Measurements from ENCODE around the gene HACD4. TPM values are rescaled to one million over a fixed set of nuclear protein-coding genes. Genes with fewer than 3 reads are reported as not detected.

Gene HACD4
- total RNA-seq, 2 experiments from 2014 or later = 2.7 to 3.0 TPM

- intact Hi-C loops (cut with DNase I, micrococcal nuclease) = no loop called here
- ATAC-seq (no peak), DNase-seq (no peak)
- Mint-ChIP-seq H3K36me3 (ENCODE audit: low read depth) (peaks cover 33% of the 10 kb centered on the region), H3K27me3 (no peaks in the 10 kb centered on the region), H3K4me3 (no peak overlapping the region), H3K27ac (no peak overlapping the region), H3K9me3 (ENCODE audit: low read depth) (peaks cover 1% of the 10 kb centered on the region), H3K4me1 (no peaks in the 10 kb centered on the region)
- ChIA-PET POLR2A (interaction anchor here (0.5 kb wide), 1 partner anchor 227 kb away, joined by 3 read pairs; no protein-coding TSS in a partner anchor), CTCF (interaction anchor here (1.1 kb wide), 1 partner anchor 94 kb away, joined by 3 read pairs; no protein-coding TSS in a partner anchor)
Observed at GRCh38 chr9:21016701-21017491, 14.5 kb downstream of the HACD4 start.

GRCh38 chr9:21015995-21016394 is 15.4 kb downstream of the HACD4 start:
- intact Hi-C loops (cut with DNase I, micrococcal nuclease) = no loop called here
- DNase-seq (no peak), ATAC-seq (no peak)
- POLR2A ChIA-PET = interaction anchor here (0.5 kb wide), 1 partner anchor 226 kb away, joined by 3 read pairs; no protein-coding TSS in a partner anchor
- H3K4me1 Mint-ChIP-seq = no peaks in the 10 kb centered on the region
- CTCF ChIA-PET = interaction anchor here (0.9 kb wide), 1 partner anchor 91 kb away, joined by 3 read pairs; no protein-coding TSS in a partner anchor
- no peak overlapping the region for H3K27ac Mint-ChIP-seq
- no peaks in the 10 kb centered on the region for H3K9me3 Mint-ChIP-seq (ENCODE audit: low read depth)
- peaks cover 26% of the 10 kb centered on the region for H3K36me3 Mint-ChIP-seq (ENCODE audit: low read depth)
- no peaks in the 10 kb centered on the region for H3K27me3 Mint-ChIP-seq
- H3K4me3 Mint-ChIP-seq = no peak overlapping the region

- CTCF ChIA-PET = interaction anchor here (0.9 kb wide), 1 partner anchor 92 kb away, joined by 3 read pairs; no protein-coding TSS in a partner anchor
- H3K9me3 Mint-ChIP-seq (ENCODE audit: low read depth) = no peaks in the 10 kb centered on the region
- no peaks in the 10 kb centered on the region for H3K27me3 Mint-ChIP-seq
- intact Hi-C loops (cut with DNase I, micrococcal nuclease) = no loop called here
- no peak overlapping the region for H3K4me3 Mint-ChIP-seq
- no peak for ATAC-seq
- H3K36me3 Mint-ChIP-seq (ENCODE audit: low read depth) = peaks cover 27% of the 10 kb centered on the region
- no peak for DNase-seq
- POLR2A ChIA-PET = no interaction called here
- H3K27ac Mint-ChIP-seq = no peak overlapping the region
- no peaks in the 10 kb centered on the region for H3K4me1 Mint-ChIP-seq
Observed at GRCh38 chr9:21015129-21015815, 16.2 kb downstream of the HACD4 start.

GRCh38 chr9:21002040-21002439 is 29.4 kb downstream of the HACD4 start:
- H3K4me1 Mint-ChIP-seq = peaks cover 31% of the 10 kb centered on the region
- CTCF ChIA-PET = interaction anchor here (0.8 to 1.1 kb wide), 3 partner anchors 12 to 120 kb away, joined by 3 to 5 read pairs (median 3); no protein-coding TSS in a partner anchor

GRCh38 chr9:21001581-21001980 is 29.9 kb downstream of the HACD4 start:
- Mint-ChIP-seq H3K4me3 (no peak overlapping the region), H3K36me3 (ENCODE audit: low read depth) (peaks cover 52% of the 10 kb centered on the region), H3K4me1 (peaks cover 35% of the 10 kb centered on the region), H3K27ac (peak overlapping the region; percentile 10), H3K27me3 (no peaks in the 10 kb centered on the region), H3K9me3 (ENCODE audit: low read depth) (peaks cover 13% of the 10 kb centered on the region)
- CTCF ChIA-PET = interaction anchor here (0.8 to 1.1 kb wide), 3 partner anchors 11 to 119 kb away, joined by 3 to 5 read pairs (median 3); no protein-coding TSS in a partner anchor
- intact Hi-C loops (cut with DNase I, micrococcal nuclease) = loop anchor here in 1 of 2 experiments (2.0 kb wide), 1 partner anchor 29 kb away; the partner anchor contains the start of gene HACD4
- POLR2A ChIA-PET = no interaction called here
- DNase-seq = no peak
- ATAC-seq = peak; percentile 44

More at GRCh38 chr9:21002040-21002439, 29.4 kb downstream of the HACD4 start:
- Mint-ChIP-seq H3K27ac (peak overlapping the region; percentile 10), H3K36me3 (ENCODE audit: low read depth) (peaks cover 52% of the 10 kb centered on the region), H3K9me3 (ENCODE audit: low read depth) (peaks cover 13% of the 10 kb centered on the region), H3K27me3 (no peaks in the 10 kb centered on the region), H3K4me3 (no peak overlapping the region)
- intact Hi-C loops (cut with DNase I, micrococcal nuclease) = no loop called here
- ATAC-seq (no peak), DNase-seq (no peak)
- POLR2A ChIA-PET = no interaction called here

- POLR2A ChIA-PET = no interaction called here
- Mint-ChIP-seq H3K4me3 (no peak overlapping the region), H3K27me3 (no peaks in the 10 kb centered on the region), H3K4me1 (peaks cover 40% of the 10 kb centered on the region), H3K36me3 (ENCODE audit: low read depth) (peaks cover 52% of the 10 kb centered on the region), H3K9me3 (ENCODE audit: low read depth) (peaks cover 11% of the 10 kb centered on the region), H3K27ac (no peak overlapping the region)
- CTCF ChIA-PET = no interaction called here
- ATAC-seq (peak; percentile 82), DNase-seq (no peak)
- intact Hi-C loops (cut with DNase I, micrococcal nuclease) = no loop called here
Observed at GRCh38 chr9:20997503-20998076, 33.9 kb downstream of the HACD4 start.

GRCh38 chr9:20996809-20997208 is 34.6 kb downstream of the HACD4 start:
- ChIA-PET POLR2A (no interaction called here), CTCF (interaction anchor here (1.1 kb wide), 1 partner anchor 114 kb away, joined by 3 read pairs; no protein-coding TSS in a partner anchor)
- Mint-ChIP-seq H3K27me3 (no peaks in the 10 kb centered on the region), H3K27ac (no peak overlapping the region), H3K4me1 (peaks cover 34% of the 10 kb centered on the region), H3K4me3 (no peak overlapping the region), H3K9me3 (ENCODE audit: low read depth) (peaks cover 7% of the 10 kb centered on the region), H3K36me3 (ENCODE audit: low read depth) (peaks cover 50% of the 10 kb centered on the region)
- no peak for ATAC-seq
- no peak for DNase-seq
- intact Hi-C loops (cut with DNase I, micrococcal nuclease) = no loop called here

- Mint-ChIP-seq H3K27me3 (no peaks in the 10 kb centered on the region), H3K4me3 (no peak overlapping the region), H3K9me3 (ENCODE audit: low read depth) (peaks cover 3% of the 10 kb centered on the region), H3K36me3 (ENCODE audit: low read depth) (peaks cover 46% of the 10 kb centered on the region), H3K27ac (no peak overlapping the region), H3K4me1 (peaks cover 23% of the 10 kb centered on the region)
- CTCF ChIA-PET = interaction anchor here (0.9 kb wide), 1 partner anchor 36 kb away, joined by 4 read pairs; no protein-coding TSS in a partner anchor
- intact Hi-C loops (cut with DNase I, micrococcal nuclease) = no loop called here
- POLR2A ChIA-PET = no interaction called here
- no peak for ATAC-seq
- no peak for DNase-seq
Observed at GRCh38 chr9:20995616-20996015, 35.8 kb downstream of the HACD4 start.

- peaks cover 20% of the 10 kb centered on the region for H3K4me1 Mint-ChIP-seq
- POLR2A ChIA-PET = no interaction called here
Observed at GRCh38 chr9:20994486-20994885, 37.0 kb downstream of the HACD4 start.

GRCh38 chr9:20990867-20991266 is 40.6 kb downstream of the HACD4 start:
- H3K4me1 Mint-ChIP-seq = no peaks in the 10 kb centered on the region
- ATAC-seq (no peak), DNase-seq (no peak)
- ChIA-PET POLR2A (no interaction called here), CTCF (interaction anchor here (0.7 kb wide), 1 partner anchor 11 kb away, joined by 3 read pairs; no protein-coding TSS in a partner anchor)
- H3K9me3 Mint-ChIP-seq (ENCODE audit: low read depth) = no peaks in the 10 kb centered on the region
- no peak overlapping the region for H3K27ac Mint-ChIP-seq
- intact Hi-C loops (cut with DNase I, micrococcal nuclease) = no loop called here
- peaks cover 58% of the 10 kb centered on the region for H3K36me3 Mint-ChIP-seq (ENCODE audit: low read depth)
- H3K27me3 Mint-ChIP-seq = no peaks in the 10 kb centered on the region
- H3K4me3 Mint-ChIP-seq = no peak overlapping the region

More at GRCh38 chr9:20994486-20994885, 37.0 kb downstream of the HACD4 start:
- Mint-ChIP-seq H3K27me3 (no peaks in the 10 kb centered on the region), H3K9me3 (ENCODE audit: low read depth) (no peaks in the 10 kb centered on the region), H3K27ac (no peak overlapping the region), H3K36me3 (ENCODE audit: low read depth) (peaks cover 49% of the 10 kb centered on the region), H3K4me3 (no peak overlapping the region)
- ATAC-seq = no peak
- DNase-seq = no peak
- intact Hi-C loops (cut with DNase I, micrococcal nuclease) = no loop called here
- CTCF ChIA-PET = interaction anchor here (0.6 kb wide), 1 partner anchor 1698 kb away, joined by 3 read pairs; no protein-coding TSS in a partner anchor

GRCh38 chr9:20989923-20990341 is 41.5 kb downstream of the HACD4 start:
- no peak overlapping the region for H3K27ac Mint-ChIP-seq
- ChIA-PET POLR2A (no interaction called here), CTCF (interaction anchor here (0.7 to 1.2 kb wide), 2 partner anchors 12 to 21 kb away, joined by 3 read pairs; no protein-coding TSS in a partner anchor)

More at GRCh38 chr9:20989923-20990341, 41.5 kb downstream of the HACD4 start:
- intact Hi-C loops (cut with DNase I, micrococcal nuclease) = no loop called here
- no peaks in the 10 kb centered on the region for H3K27me3 Mint-ChIP-seq
- H3K36me3 Mint-ChIP-seq (ENCODE audit: low read depth) = peaks cover 51% of the 10 kb centered on the region
- ATAC-seq (no peak), DNase-seq (no peak)
- H3K4me1 Mint-ChIP-seq = no peaks in the 10 kb centered on the region
- H3K4me3 Mint-ChIP-seq = no peak overlapping the region
- H3K9me3 Mint-ChIP-seq (ENCODE audit: low read depth) = no peaks in the 10 kb centered on the region

Data from activated CD4-positive, alpha-beta T cell treated with anti-CD3 and anti-CD28 coated beads for 36 hours (primary cell).